OCI-LY7 (cell line): ENCODE data around the gene SESN3.

Experiments
- EZH2phosphoT487 ChIP-seq: fragments of 200-600 bp; sonication (generic); IDR thresholded peaks from 2 replicates; pipeline ENCODE4 v1.6.1; 2018; ENCODE audit warnings: low read depth, borderline replicate concordance, mild to moderate bottlenecking, mixed run types, antibody characterized with exemption, low read length, moderate library complexity, mixed read lengths
- TF ChIP-seq, protein P1 (sequence below): fragments of 200-600 bp; sonication (generic); conservative IDR thresholded peaks from 2 replicates; pipeline ENCODE4 v1.5.1; 2014; ENCODE audit warnings: mild to moderate bottlenecking, antibody characterized with exemption, low read length, moderate library complexity, mixed read lengths

DNA sequence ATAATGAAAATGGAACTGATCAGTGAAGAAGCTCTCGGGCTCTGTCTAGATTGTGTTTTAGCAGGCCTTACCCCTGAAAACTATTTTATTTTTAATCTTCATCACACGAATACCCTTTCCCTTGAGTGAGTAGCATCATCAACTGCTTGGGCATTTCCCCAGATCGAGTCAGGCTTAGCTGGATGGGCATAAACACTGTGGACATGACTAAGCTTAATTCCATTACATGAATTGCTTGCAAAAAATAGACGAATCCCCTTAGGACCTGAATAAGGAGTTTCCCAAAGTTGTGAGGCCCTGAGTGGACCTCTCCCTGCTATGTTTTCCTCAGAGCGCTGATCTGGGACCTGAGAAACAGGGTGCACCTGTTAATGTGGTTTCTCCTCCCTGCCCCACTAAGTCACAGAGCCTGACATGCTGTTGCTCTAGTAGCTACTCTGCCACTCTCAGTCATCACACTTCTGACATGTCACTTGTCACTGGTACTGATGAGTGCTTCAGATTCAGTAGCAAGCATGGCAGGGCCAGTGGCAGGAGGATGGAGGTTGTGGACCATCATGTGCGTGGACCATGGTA, 87.8 kb downstream of the SESN3 start:
- TF ChIP-seq, protein P1, sequence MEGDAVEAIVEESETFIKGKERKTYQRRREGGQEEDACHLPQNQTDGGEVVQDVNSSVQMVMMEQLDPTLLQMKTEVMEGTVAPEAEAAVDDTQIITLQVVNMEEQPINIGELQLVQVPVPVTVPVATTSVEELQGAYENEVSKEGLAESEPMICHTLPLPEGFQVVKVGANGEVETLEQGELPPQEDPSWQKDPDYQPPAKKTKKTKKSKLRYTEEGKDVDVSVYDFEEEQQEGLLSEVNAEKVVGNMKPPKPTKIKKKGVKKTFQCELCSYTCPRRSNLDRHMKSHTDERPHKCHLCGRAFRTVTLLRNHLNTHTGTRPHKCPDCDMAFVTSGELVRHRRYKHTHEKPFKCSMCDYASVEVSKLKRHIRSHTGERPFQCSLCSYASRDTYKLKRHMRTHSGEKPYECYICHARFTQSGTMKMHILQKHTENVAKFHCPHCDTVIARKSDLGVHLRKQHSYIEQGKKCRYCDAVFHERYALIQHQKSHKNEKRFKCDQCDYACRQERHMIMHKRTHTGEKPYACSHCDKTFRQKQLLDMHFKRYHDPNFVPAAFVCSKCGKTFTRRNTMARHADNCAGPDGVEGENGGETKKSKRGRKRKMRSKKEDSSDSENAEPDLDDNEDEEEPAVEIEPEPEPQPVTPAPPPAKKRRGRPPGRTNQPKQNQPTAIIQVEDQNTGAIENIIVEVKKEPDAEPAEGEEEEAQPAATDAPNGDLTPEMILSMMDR = no peak
- TF ChIP-seq EZH2phosphoT487 = no peak
